ENCODE results near the gene FAM181A.

Gene FAM181A

DNA sequence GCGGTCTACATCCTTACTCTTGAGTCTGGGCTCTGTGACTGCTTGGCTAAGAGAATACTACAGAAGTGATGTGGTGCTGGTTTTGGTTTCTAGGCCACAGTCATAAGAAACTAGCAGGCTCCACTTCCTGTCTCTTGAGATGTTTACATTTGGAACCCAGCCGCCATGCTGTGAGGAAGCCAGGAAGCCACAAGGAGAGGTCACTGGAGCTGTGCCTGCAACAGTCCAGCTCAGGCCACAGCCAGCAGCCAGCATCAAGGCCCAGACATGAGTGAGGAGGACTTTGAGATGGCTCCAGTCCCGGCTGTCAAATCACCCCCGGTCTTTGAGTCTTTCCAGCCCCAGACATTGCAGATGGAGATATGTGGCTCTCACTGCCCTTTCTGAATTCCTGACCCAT, 12.9 kb upstream of the FAM181A start:
- no peak for TF ChIP-seq POLR2A (IDR thresholded peaks at IDR 0.05; ENCODE audit: low read depth, low read length)
- FAIRE-seq, result no peak
- DNase-seq (ENCODE audit: insufficient read length, low spot score), result no peak

GRCh38 chr14:93915070-93915705, 12.0 kb upstream of the FAM181A start:
- FAIRE-seq (no peak), DNase-seq (ENCODE audit: insufficient read length, low spot score) (no peak)
- no peak for TF ChIP-seq POLR2A (IDR thresholded peaks at IDR 0.05; ENCODE audit: low read depth, low read length)

DNA sequence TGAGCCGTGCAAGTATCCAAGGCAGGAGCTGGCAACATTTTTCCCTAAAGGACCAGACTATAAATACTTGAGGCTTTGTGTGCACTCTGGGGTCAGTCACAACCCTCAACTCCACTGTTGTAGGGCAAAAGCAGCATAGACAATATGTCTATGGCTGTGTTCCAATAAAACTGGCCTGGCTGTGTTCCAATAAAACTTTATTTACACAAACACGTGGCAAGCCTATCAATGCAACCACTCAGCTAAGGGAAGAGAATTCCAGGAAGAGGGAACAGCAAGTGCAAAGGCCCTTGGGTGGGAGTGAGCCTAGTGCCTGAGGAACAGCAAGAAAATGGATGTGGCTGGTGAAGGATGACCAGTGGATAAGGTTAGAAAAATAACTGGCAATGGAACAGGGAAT, 11.3 kb upstream of the FAM181A start:
- no peak for DNase-seq (ENCODE audit: insufficient read length, low spot score)
- TF ChIP-seq POLR2A (IDR thresholded peaks at IDR 0.05; ENCODE audit: low read depth, low read length), result no peak
- no peak for FAIRE-seq

- FAIRE-seq (no peak), DNase-seq (ENCODE audit: insufficient read length, low spot score) (no peak)
- TF ChIP-seq POLR2A (IDR thresholded peaks at IDR 0.05; ENCODE audit: low read depth, low read length), result no peak
Measured at GRCh38 chr14:93916498-93916897, 10.6 kb upstream of the FAM181A start.

DNA sequence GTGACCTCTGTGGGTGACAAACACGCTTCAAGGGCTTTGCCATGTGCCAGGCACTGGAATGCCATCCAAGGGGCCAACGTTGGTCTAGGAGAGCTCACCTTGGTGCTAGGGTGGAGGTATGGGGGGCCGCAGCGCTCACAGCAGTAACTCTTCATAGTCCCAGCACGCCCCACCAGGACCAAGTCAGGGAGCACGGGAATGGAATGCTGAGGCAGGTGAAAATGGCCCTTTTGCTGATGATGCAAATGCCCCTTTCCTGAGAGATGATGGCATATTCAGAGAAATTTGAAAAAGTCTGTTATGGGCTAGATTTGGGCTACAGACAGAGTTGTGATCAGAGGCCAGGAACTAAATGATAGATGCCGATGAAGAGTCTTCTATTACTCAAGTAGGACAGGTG, 10.0 kb upstream of the FAM181A start:
- no peak for TF ChIP-seq POLR2A (IDR thresholded peaks at IDR 0.05; ENCODE audit: low read depth, low read length)
- no peak for FAIRE-seq
- DNase-seq (ENCODE audit: insufficient read length, low spot score), result no peak

DNA sequence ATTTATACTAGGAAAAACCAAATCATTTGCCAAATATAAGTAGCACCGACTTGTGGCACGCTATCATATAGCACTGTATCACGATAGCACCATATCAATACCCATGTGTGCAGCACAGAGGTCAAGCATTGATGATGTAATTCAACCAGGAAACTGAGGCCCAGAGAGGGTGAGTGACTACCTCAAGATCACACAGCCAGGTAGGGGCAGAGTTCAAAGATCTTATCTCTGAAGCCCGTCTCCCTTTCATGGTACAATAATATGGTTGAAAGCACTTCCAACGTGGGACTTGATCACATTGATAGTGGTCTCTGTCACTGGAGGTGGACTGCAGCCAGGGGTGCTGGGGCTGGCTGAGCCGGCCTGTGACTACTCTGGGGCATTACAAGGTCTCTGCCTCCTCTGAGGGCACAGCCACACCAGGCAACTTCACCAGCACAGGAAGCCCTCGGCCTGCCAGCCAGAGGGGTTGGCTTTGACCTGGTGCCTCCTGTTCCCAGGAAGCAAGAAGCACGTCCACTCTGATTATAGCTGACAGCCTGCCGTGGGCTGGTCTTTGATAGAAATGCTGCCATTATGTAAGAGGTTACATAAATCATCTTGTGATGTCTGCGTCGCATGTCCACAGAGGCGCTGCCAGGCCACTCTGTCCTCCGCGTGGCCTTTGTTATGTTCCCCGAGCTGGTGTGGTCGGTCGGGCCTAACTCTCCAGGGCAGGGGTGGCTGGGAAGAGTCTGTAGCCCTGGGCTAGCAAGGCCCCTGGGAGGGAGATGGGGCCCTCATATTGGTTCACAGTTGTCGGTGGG, 5.9 kb upstream of the FAM181A start:
- DNase-seq (ENCODE audit: insufficient read length, low spot score) (no peak), FAIRE-seq (no peak)
- no peak for TF ChIP-seq POLR2A (IDR thresholded peaks at IDR 0.05; ENCODE audit: low read depth, low read length)

DNA sequence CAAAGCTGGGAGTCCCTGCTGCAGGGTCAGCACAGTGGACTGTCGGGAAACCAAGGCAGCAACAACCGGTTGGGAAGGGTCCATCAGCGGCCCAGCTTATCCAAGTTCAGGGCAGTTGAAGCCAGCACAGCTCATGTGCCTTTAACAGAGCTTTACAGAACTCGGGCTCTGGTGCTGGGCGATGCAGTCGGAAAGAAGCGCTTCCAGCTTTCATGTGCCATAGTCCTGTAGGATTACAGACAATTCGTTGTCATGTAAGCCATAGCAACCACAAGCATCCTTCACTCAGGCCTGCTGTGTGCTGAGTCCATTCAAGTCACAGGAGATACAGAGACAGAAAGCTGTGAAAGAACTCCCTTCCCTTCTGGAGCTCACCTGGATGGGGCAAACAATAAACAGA, 3.5 kb upstream of the FAM181A start:
- TF ChIP-seq POLR2A (IDR thresholded peaks at IDR 0.05; ENCODE audit: low read depth, low read length), result no peak
- FAIRE-seq (no peak), DNase-seq (ENCODE audit: insufficient read length, low spot score) (no peak)

DNA sequence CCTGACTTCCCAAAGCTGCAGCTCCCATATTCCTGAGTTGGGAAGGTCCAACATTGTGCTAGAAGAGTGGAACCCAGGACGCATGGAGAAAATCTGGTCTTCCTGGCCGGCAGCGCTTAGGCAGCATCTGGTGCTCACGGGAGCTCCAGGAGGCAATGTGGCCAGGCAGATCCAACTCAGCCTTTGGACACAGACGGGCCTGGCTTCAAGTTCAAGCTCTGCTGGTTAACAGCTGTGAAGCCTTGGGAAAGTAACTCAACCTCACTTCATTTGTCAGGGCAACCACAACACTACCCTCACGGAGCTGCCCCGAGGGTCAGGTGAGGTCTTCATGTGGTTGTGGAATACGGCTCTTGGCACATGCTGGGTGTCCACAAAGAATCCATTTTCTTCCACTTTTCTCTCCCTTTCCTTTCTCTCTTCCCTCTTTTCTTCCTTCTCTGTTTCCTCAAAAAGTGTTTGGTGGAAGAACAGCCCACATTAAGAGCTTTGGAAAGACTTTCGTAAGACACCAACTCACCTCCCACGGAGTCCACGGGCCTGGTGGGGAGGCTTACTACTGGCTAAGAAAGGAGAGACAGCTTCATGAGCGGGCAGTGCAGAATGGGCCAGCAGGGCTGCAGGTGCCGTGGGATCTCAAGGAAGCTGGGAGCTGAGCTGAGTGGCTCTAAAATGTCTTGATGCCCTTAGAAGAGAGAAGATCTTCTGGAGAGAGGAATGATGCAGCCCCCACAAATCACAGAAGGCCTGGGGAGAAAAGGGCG, 2.4 kb upstream of the FAM181A start:
- no peak for DNase-seq (ENCODE audit: insufficient read length, low spot score)
- no peak for TF ChIP-seq POLR2A (IDR thresholded peaks at IDR 0.05; ENCODE audit: low read depth, low read length)
- no peak for FAIRE-seq

- DNase-seq (ENCODE audit: insufficient read length, low spot score), result no peak
- FAIRE-seq, result no peak
- no peak for TF ChIP-seq POLR2A (IDR thresholded peaks at IDR 0.05; ENCODE audit: low read depth, low read length)
Measured at GRCh38 chr14:93925374-93925895, 1.7 kb upstream of the FAM181A start.

DNA sequence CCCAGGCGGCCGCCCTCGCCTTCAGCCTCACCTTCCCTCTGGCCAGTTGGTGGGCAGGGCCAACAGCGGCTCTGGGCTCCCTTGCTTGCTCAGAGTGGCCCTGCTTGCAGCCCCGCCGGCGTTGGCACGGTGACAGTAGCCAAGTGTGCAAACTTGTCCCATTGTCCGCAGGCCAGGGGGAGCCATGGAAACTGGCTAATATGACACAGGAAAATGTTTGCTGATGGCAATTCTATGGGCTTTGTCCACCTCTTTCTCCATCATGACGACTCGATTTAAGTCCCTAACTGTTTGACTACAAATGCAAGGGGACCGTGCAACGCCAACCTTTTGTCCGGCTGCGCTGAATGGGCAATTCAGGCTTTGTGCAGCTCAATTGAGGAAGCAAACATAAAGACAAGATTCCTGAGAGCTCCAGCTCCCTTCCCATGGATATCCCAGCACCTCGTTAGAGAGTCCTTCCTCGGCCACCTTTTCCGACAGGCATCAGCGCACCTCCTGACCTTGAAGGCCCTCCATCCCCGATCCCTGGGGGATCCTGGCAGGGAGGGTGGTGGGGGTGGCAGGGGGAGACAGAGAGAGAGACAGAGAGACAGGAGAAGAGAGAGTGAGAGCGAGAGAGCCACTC, 785 bp upstream of the FAM181A start:
- no peak for TF ChIP-seq POLR2A (IDR thresholded peaks at IDR 0.05; ENCODE audit: low read depth, low read length)
- FAIRE-seq (no peak), DNase-seq (ENCODE audit: insufficient read length, low spot score) (no peak)

DNA sequence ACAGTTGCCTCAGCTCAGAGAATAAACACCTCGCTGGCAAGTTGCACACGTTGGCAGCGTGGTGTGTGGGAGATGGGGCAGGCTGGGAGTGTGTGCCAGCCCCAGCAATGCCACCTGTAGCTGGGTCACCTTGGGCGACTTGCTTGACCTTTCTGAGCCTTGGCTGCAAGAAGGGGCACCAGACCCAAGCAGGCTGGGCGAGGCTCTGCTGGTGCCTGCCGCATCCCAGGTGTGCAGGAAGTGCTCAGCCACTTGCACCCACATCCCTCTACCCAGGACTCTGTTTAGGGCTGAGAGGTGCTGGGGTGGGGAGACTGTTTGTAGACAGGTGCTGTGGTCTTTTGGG, 629 bp downstream of the FAM181A start:
- no peak for TF ChIP-seq POLR2A (IDR thresholded peaks at IDR 0.05; ENCODE audit: low read depth, low read length)
- FAIRE-seq (no peak), DNase-seq (ENCODE audit: insufficient read length, low spot score) (no peak)

- TF ChIP-seq POLR2A (IDR thresholded peaks at IDR 0.05; ENCODE audit: low read depth, low read length), result no peak
- FAIRE-seq, result no peak
- DNase-seq (ENCODE audit: insufficient read length, low spot score), result no peak
Measured at GRCh38 chr14:93928184-93929047, 1.3 kb downstream of the FAM181A start.

GRCh38 chr14:93929048-93929535, 1.9 kb downstream of the FAM181A start:
- no peak for FAIRE-seq
- no peak for TF ChIP-seq POLR2A (IDR thresholded peaks at IDR 0.05; ENCODE audit: low read depth, low read length)
- no peak for DNase-seq (ENCODE audit: insufficient read length, low spot score)

Measured in H54 (cell line).